SH-SY5Y (cell line): Measurements from ENCODE around the gene SLC38A10.

ENCODE experiments used
- GATA2 ChIP-seq: IDR thresholded peaks from 2 replicates; pipeline ENCODE4 v1.6.1; 2011; ENCODE audit warnings: mild to moderate bottlenecking, low read depth, low read length
- GATA3 ChIP-seq: IDR thresholded peaks from 2 replicates; pipeline ENCODE4 v1.6.1; 2011; ENCODE audit warnings: low read depth, mild to moderate bottlenecking, low read length, moderate library complexity

GRCh38 chr17:81298991-81299738 lies 4.1 kb upstream of the SLC38A10 start:
- TF ChIP-seq GATA3 (no peak), GATA2 (no peak)
